K562 (cell line): ENCODE results near the gene RNU6-9. TPM values are rescaled to one million over a fixed set of nuclear protein-coding genes. Genes with fewer than 3 reads are reported as not detected.

Source experiments
- ARID3B ChIP-seq: fragments of 250-450 bp; sonication (Bioruptor Pico); IDR thresholded peaks from 2 replicates; pipeline ENCODE4 v1.4.0; 2020; ENCODE audit warnings: borderline replicate concordance
- KDM1A ChIP-seq, 2 experiments: fragments of 450-650 bp; IDR thresholded peaks; 2 replicates each; pipeline ENCODE4 v1.6.1; 2016; ENCODE audit warnings: mild to moderate bottlenecking in 2 of 2
- NCOA2 ChIP-seq, 2 experiments: fragments of 450-650 bp; IDR thresholded peaks; 2 replicates each; pipeline ENCODE4 v1.6.1; 2018; ENCODE audit warnings: mild to moderate bottlenecking in 2 of 2, moderate library complexity in 1 of 2; ENCODE audit not compliant: partially characterized antibody in 2 of 2
- NFIC ChIP-seq: fragments of 450-650 bp; IDR thresholded peaks from 2 replicates; pipeline ENCODE4 v1.6.1; 2017; ENCODE audit warnings: mild to moderate bottlenecking, inconsistent platforms
- PBX2 ChIP-seq, 2 experiments: IDR thresholded peaks in 1 of 2; conservative IDR thresholded peaks in 1 of 2; 2 replicates each; pipeline ENCODE4 v1.6.1; 2016; ENCODE audit warnings: low read depth in 2 of 2, mild to moderate bottlenecking in 1 of 2, missing compliant biosample characterization in 1 of 2, missing genetic modification characterization in 1 of 2, moderate library complexity in 1 of 2
- SRF ChIP-seq, 2 experiments: fragments of 250-450, 450-650 bp in 1 of 2; sonication (Bioruptor Pico) in 1 of 2; sonication (generic) in 1 of 2; formaldehyde crosslinking; IDR thresholded peaks; 2 replicates each; pipeline versions ENCODE4 v1.5.0 to v1.5.1; 2020 to 2022; ENCODE audit warnings: mild to moderate bottlenecking in 1 of 2, missing genetic modification reagents in 1 of 2
- TFAM ChIP-seq: fragments of 250-450 bp; sonication (Bioruptor Pico); conservative IDR thresholded peaks from 2 replicates; pipeline ENCODE4 v1.5.0; 2021; ENCODE audit warnings: mild to moderate bottlenecking, moderate library complexity
- ZBTB26 ChIP-seq: fragments of 450-650 bp; formaldehyde crosslinking; IDR thresholded peaks from 2 replicates; pipeline ENCODE4 v1.4.0; 2022; ENCODE audit warnings: missing genetic modification characterization
- ZNF347 ChIP-seq: fragments of 450-650 bp; formaldehyde crosslinking; IDR thresholded peaks from 2 replicates; pipeline ENCODE4 v1.4.0; 2020; ENCODE audit warnings: low read depth, mild to moderate bottlenecking, moderate library complexity
- ZNF561 ChIP-seq: fragments of 450-650 bp; formaldehyde crosslinking; conservative IDR thresholded peaks from 2 replicates; pipeline ENCODE4 v1.4.0; 2020; ENCODE audit warnings: mild to moderate bottlenecking, moderate library complexity
- ZNF592 ChIP-seq: fragments of 450-650 bp; IDR thresholded peaks from 2 replicates; pipeline ENCODE4 v1.6.1; 2017; ENCODE audit warnings: antibody characterized with exemption, mild to moderate bottlenecking
- ZNF639 ChIP-seq, 2 experiments: fragments of 200-800 bp in 1 of 2; sonication (Bioruptor generic) in 1 of 2; sonication (generic) in 1 of 2; formaldehyde crosslinking in 1 of 2; IDR thresholded peaks in 1 of 2; conservative IDR thresholded peaks in 1 of 2; 2 replicates each; pipeline versions ENCODE4 v1.5.0 to v1.6.1; 2016 to 2020; ENCODE audit warnings: missing compliant biosample characterization in 1 of 2, missing genetic modification characterization in 1 of 2, missing genetic modification reagents in 1 of 2
- ZNF830 ChIP-seq: fragments of 250-450 bp; sonication (Bioruptor Pico); IDR thresholded peaks from 2 replicates; pipeline ENCODE4 v1.5.0; 2021; ENCODE audit warnings: mild to moderate bottlenecking
- polyA plus RNA-seq, 8 experiments: library from polyadenylated mRNA; depleted of rRNA in 4 of 8; stranded (reverse) in 5 of 8; unstranded in 3 of 8; fragments of >200 nt; fragmentation: Nextera tagmentation in 2 of 8; fragmentation: Illumina TruSeq in 1 of 8; extraction: Ambion mirVana in 2 of 8; extraction: Trizol in 1 of 8; gene quantifications; 2 replicates each; pipeline versions ENCODE4 v1.2.1 to v1.2.3, GENCODE V29; 2011 to 2014; ENCODE audit warnings: inconsistent platforms in 1 of 8, missing spikeins in 1 of 8
- total RNA-seq, 7 experiments: library from RNA; depleted of rRNA in 6 of 7; stranded (reverse); fragments of >200 nt in 6 of 7; fragmentation: Illumina TruSeq in 2 of 7; extraction: Trizol in 2 of 7; gene quantifications; 2 replicates each; pipeline versions ENCODE4 v1.2.1 to v1.2.3, GENCODE V29; 2011 to 2021; ENCODE audit warnings: low replicate concordance in 1 of 7

RNU6-9 gene
- total and polyA plus RNA-seq, 9 of the 15 experiments (the other 6 are each of a cell fraction or from before 2014, with no cell fraction given) = not detected

GRCh38 chr19:861756-862580 is 31.3 kb upstream of the RNU6-9 start (continued):
- TF ChIP-seq PBX2 (CRISPR knock-in tag; IDR thresholded peaks at IDR 0.05; ENCODE audit: low read depth) = no peak; the same call in 1 of the 2 replicates
- no peak for TF ChIP-seq PBX2 (tag; conservative IDR thresholded peaks at IDR 0.05; ENCODE audit: low read depth)
- TF ChIP-seq ZNF830 (CRISPR knock-in tag) = no peak
- no peak for TF ChIP-seq ZNF561 (CRISPR knock-in tag)
- TF ChIP-seq ZBTB26 = no peak
- TF ChIP-seq ZNF639 (CRISPR knock-in tag; conservative IDR thresholded peaks at IDR 0.05 in 1 of 2, IDR thresholded peaks at IDR 0.05 in 1 of 2) = no peak
- TF ChIP-seq NCOA2 (IDR thresholded peaks at IDR 0.05; ENCODE audit: partially characterized antibody in 2 of 2) = no peak
- TF ChIP-seq ZNF347 = no peak
- peak in 1 of 2 experiments; percentile 58; a peak in 2 of 4 replicates for TF ChIP-seq KDM1A (IDR thresholded peaks at IDR 0.05)
- no peak for TF ChIP-seq SRF (CRISPR knock-in tag; IDR thresholded peaks at IDR 0.05)
- TF ChIP-seq ARID3B (CRISPR knock-in tag) = no peak
- peak; percentile 58 for TF ChIP-seq NFIC
- peak; percentile 88 for TF ChIP-seq ZNF592
- no peak for TF ChIP-seq TFAM (CRISPR knock-in tag)
